ENCODE results near the gene CDC40. TPM values are rescaled to one million over a fixed set of nuclear protein-coding genes. Genes with fewer than 3 reads are reported as not detected.

Gene CDC40
- total and polyA plus RNA-seq, 2 experiments from 2014 or later: 13.9 to 20.8 TPM

GRCh38 chr6:110255211-110255750, 75.1 kb downstream of the CDC40 start:
- H2AFZ ChIP-seq: no peak overlapping the region
- H3K4me1 ChIP-seq (ENCODE audit: insufficient read depth): no peaks in the 10 kb centered on the region
- no peaks in the 10 kb centered on the region for H3K79me2 ChIP-seq
- no peaks in the 10 kb centered on the region for H4K20me1 ChIP-seq (ENCODE audit: insufficient read depth, poor library complexity, severe bottlenecking)
- no peaks in the 10 kb centered on the region for H3K9me3 ChIP-seq (ENCODE audit: low read depth)
- H3K27me3 ChIP-seq: no peaks in the 10 kb centered on the region
- no peak overlapping the region for H3K27ac ChIP-seq
- H3K9me2 ChIP-seq (replicated peaks; ENCODE audit: insufficient read depth): no peaks in the 10 kb centered on the region
- no peaks in the 10 kb centered on the region for H3K36me3 ChIP-seq (replicated peaks; ENCODE audit: insufficient read depth, low read depth)
- peak; percentile 63 for DNase-seq (ENCODE audit: low spot score)
- TF ChIP-seq CTCF (IDR thresholded peaks at IDR 0.05; ENCODE audit: poor library complexity) (no peak), EZH2phosphoT487 (IDR thresholded peaks at IDR 0.05; ENCODE audit: low read depth, severe bottlenecking, unreplicated experiment) (no peak), EZH2 (IDR thresholded peaks at IDR 0.05; ENCODE audit: borderline replicate concordance) (no peak)
- WGBS (ENCODE audit: low lambda C conversion rate, missing lambda C conversion rate): 24% methylated on average over 5 of the region's 5 CpGs
- no peak overlapping the region for H3K4me2 ChIP-seq
- no peak overlapping the region for H3K4me3 ChIP-seq

- no peak overlapping the region for H3K27ac ChIP-seq
- no peak for TF ChIP-seq EZH2 (IDR thresholded peaks at IDR 0.05; ENCODE audit: borderline replicate concordance)
- TF ChIP-seq CTCF (IDR thresholded peaks at IDR 0.05; ENCODE audit: poor library complexity): no peak
- no peak for TF ChIP-seq EZH2phosphoT487 (IDR thresholded peaks at IDR 0.05; ENCODE audit: low read depth, severe bottlenecking, unreplicated experiment)
- H3K79me2 ChIP-seq: no peaks in the 10 kb centered on the region
- H2AFZ ChIP-seq: no peak overlapping the region
- H3K9me2 ChIP-seq (replicated peaks; ENCODE audit: insufficient read depth): no peaks in the 10 kb centered on the region
- H3K4me3 ChIP-seq: no peak overlapping the region
- H3K9me3 ChIP-seq (ENCODE audit: low read depth): no peaks in the 10 kb centered on the region
- WGBS (ENCODE audit: low lambda C conversion rate, missing lambda C conversion rate): 70% methylated on average over 2 of the region's 2 CpGs
- no peaks in the 10 kb centered on the region for H4K20me1 ChIP-seq (ENCODE audit: insufficient read depth, poor library complexity, severe bottlenecking)
- no peaks in the 10 kb centered on the region for H3K36me3 ChIP-seq (replicated peaks; ENCODE audit: insufficient read depth, low read depth)
- no peak for DNase-seq (ENCODE audit: low spot score)
- H3K4me2 ChIP-seq: no peak overlapping the region
- H3K4me1 ChIP-seq (ENCODE audit: insufficient read depth): no peaks in the 10 kb centered on the region
- H3K27me3 ChIP-seq: no peaks in the 10 kb centered on the region
These were observed 76.1 kb downstream of the CDC40 start for GRCh38 chr6:110256366-110256765.

- H3K9me3 ChIP-seq (ENCODE audit: low read depth): no peaks in the 10 kb centered on the region
- no peak overlapping the region for H3K4me2 ChIP-seq
- H3K27ac ChIP-seq: no peak overlapping the region
- 96% methylated on average over 3 of the region's 3 CpGs for WGBS (ENCODE audit: low lambda C conversion rate, missing lambda C conversion rate)
- DNase-seq (ENCODE audit: low spot score): no peak
- H3K79me2 ChIP-seq: no peaks in the 10 kb centered on the region
- no peaks in the 10 kb centered on the region for H3K9me2 ChIP-seq (replicated peaks; ENCODE audit: insufficient read depth)
- H3K27me3 ChIP-seq: no peaks in the 10 kb centered on the region
- no peaks in the 10 kb centered on the region for H4K20me1 ChIP-seq (ENCODE audit: insufficient read depth, poor library complexity, severe bottlenecking)
- TF ChIP-seq CTCF (IDR thresholded peaks at IDR 0.05; ENCODE audit: poor library complexity) (no peak), EZH2phosphoT487 (IDR thresholded peaks at IDR 0.05; ENCODE audit: low read depth, severe bottlenecking, unreplicated experiment) (no peak), EZH2 (IDR thresholded peaks at IDR 0.05; ENCODE audit: borderline replicate concordance) (no peak)
- H3K4me1 ChIP-seq (ENCODE audit: insufficient read depth): no peaks in the 10 kb centered on the region
- H3K36me3 ChIP-seq (replicated peaks; ENCODE audit: insufficient read depth, low read depth): no peaks in the 10 kb centered on the region
- no peak overlapping the region for H2AFZ ChIP-seq
- H3K4me3 ChIP-seq: no peak overlapping the region
These were observed 85.0 kb downstream of the CDC40 start for GRCh38 chr6:110265273-110265672.

GRCh38 chr6:110266996-110267395, 86.8 kb downstream of the CDC40 start:
- Histone ChIP-seq H3K9me2 (replicated peaks; ENCODE audit: insufficient read depth) (no peaks in the 10 kb centered on the region), H3K27ac (no peak overlapping the region), H2AFZ (no peak overlapping the region), H3K4me1 (ENCODE audit: insufficient read depth) (no peaks in the 10 kb centered on the region), H3K27me3 (no peaks in the 10 kb centered on the region), H3K4me2 (no peak overlapping the region), H3K36me3 (replicated peaks; ENCODE audit: insufficient read depth, low read depth) (no peaks in the 10 kb centered on the region), H3K9me3 (ENCODE audit: low read depth) (no peaks in the 10 kb centered on the region), H4K20me1 (ENCODE audit: insufficient read depth, poor library complexity, severe bottlenecking) (no peaks in the 10 kb centered on the region), H3K4me3 (no peak overlapping the region), H3K79me2 (no peaks in the 10 kb centered on the region)
- no peak for TF ChIP-seq EZH2phosphoT487 (IDR thresholded peaks at IDR 0.05; ENCODE audit: low read depth, severe bottlenecking, unreplicated experiment)
- no peak for TF ChIP-seq EZH2 (IDR thresholded peaks at IDR 0.05; ENCODE audit: borderline replicate concordance)
- no peak for TF ChIP-seq CTCF (IDR thresholded peaks at IDR 0.05; ENCODE audit: poor library complexity)
- no peak for DNase-seq (ENCODE audit: low spot score)

Measured in hepatocyte (in vitro differentiated cells).